OCI-LY3 (cell line): ENCODE measurements around the gene ZNF577.

Experiments used
- H2AFZ ChIP-seq: fragments of 200-600, 300-600 bp; shearing (Covaris generic); 2 replicates; pipeline ENCODE4 v1.6.0; 2014; ENCODE audit warnings: antibody characterized with exemption, low read depth, low read length
- H3K27ac ChIP-seq: fragments of 200-600, 300-600 bp; sonication (generic); 2 replicates; pipeline ENCODE4 v1.5.1; 2014; ENCODE audit warnings: mild to moderate bottlenecking, low read length, moderate library complexity, mixed read lengths
- H3K27me3 ChIP-seq: fragments of 200-600, 300-600 bp; sonication (generic); 2 replicates; pipeline ENCODE4 v1.6.1; 2014; ENCODE audit warnings: low read depth, low read length, mixed read lengths
- H3K36me3 ChIP-seq: fragments of 200-600, 300-600 bp; sonication (generic); replicated peaks from 2 replicates; pipeline ENCODE3; 2014; ENCODE audit warnings: low read depth, low read length, mixed read lengths
- H3K4me1 ChIP-seq: fragments of 300-600, 200-600 bp; sonication (generic); 2 replicates; pipeline ENCODE4 v1.6.1; 2014; ENCODE audit warnings: low read length, mixed read lengths
- H3K4me2 ChIP-seq: fragments of 200-600, 300-600 bp; sonication (generic); 2 replicates; pipeline ENCODE4 v1.6.1; 2014; ENCODE audit warnings: low read length, mixed read lengths
- H3K4me3 ChIP-seq: fragments of 300-600, 200-600 bp; sonication (generic); 2 replicates; pipeline ENCODE4 v1.5.1; 2014; ENCODE audit warnings: antibody characterized with exemption, mild to moderate bottlenecking, low read length, moderate library complexity
- H3K79me2 ChIP-seq: fragments of 300-600, 200-600 bp; shearing (Covaris generic); 2 replicates; pipeline ENCODE4 v1.6.1; 2014; ENCODE audit warnings: mild to moderate bottlenecking, low read length, mixed read lengths
- H3K9ac ChIP-seq: fragments of 300-600, 200-600 bp; shearing (Covaris generic); 2 replicates; pipeline ENCODE4 v1.6.0; 2014; ENCODE audit warnings: mild to moderate bottlenecking, low read length, moderate library complexity
- H3K9me3 ChIP-seq: fragments of 200-600, 300-600 bp; shearing (Covaris generic); 2 replicates; pipeline ENCODE4 v1.6.1; 2014; ENCODE audit warnings: low read length, mixed read lengths; ENCODE audit not compliant: insufficient read depth
- H4K20me1 ChIP-seq: fragments of 200-600, 300-600 bp; sonication (generic); 2 replicates; pipeline ENCODE4 v1.6.1; 2016; ENCODE audit warnings: low read length, mixed read lengths; ENCODE audit not compliant: insufficient read depth
- CTCF ChIP-seq: fragments of 200-600, 300-600 bp; sonication (generic); IDR thresholded peaks from 2 replicates; pipeline ENCODE4 v1.5.1; 2014; ENCODE audit warnings: antibody characterized with exemption, low read length, low read depth
- EZH2phosphoT487 ChIP-seq: fragments of 200-600 bp; shearing (Covaris generic); IDR thresholded peaks from 2 replicates; pipeline ENCODE4 v1.6.1; 2018; ENCODE audit warnings: antibody characterized with exemption, mixed run types, low read depth

ZNF577 gene

DNA sequence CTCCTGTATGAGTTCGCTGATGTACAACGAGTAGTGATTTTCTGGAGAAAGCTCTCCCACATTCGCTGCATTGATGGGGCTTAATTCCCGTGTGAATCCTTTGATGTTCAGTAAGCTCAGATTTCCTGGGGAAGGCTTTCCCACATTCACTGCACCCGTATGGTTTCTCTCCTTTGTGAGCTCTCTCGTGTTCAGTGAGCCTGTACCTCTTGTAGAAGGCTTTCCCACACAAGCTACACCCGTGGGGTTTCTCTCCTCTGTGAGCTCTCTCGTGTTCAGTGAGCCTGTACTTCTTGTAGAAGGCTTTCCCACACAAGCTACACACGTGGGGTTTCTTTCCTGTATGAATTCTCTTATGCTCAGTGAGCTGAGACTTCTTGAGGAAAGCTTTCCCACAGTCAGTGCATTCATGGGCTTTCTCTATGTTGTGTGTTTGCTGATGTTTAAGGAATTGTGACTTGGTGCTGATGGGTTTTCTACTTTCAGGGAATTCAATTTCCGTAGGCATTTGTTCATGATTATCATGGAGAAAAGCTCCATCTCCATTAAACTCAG lies 3.5 kb upstream of the ZNF577 start:
- Histone ChIP-seq H3K9ac (no peak overlapping the region), H3K36me3 (peaks cover 51% of the 10 kb centered on the region), H2AFZ (no peak overlapping the region), H3K4me3 (no peak overlapping the region), H3K27me3 (no peaks in the 10 kb centered on the region), H4K20me1 (no peaks in the 10 kb centered on the region), H3K9me3 (peaks cover 44% of the 10 kb centered on the region), H3K79me2 (no peaks in the 10 kb centered on the region), H3K27ac (no peak overlapping the region), H3K4me2 (no peak overlapping the region), H3K4me1 (no peaks in the 10 kb centered on the region)
- TF ChIP-seq EZH2phosphoT487 (no peak), CTCF (no peak)

DNA sequence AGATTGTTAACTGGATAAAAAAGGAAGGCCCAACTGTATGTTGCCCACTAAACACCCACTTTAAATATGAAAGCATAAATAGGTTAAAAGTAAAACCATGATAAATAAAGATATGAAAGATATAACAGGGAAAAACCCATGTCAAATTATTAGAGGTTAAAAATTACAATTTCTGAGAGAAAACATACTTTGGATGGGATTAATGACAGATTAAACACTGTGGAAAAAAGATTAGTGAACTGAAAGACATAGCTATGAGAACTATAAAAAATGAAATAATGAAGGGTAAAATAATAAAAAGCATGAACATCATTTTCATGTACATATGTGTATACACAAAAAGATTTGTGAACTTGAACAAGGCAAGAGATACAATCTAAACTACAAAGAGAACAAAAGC lies 2.2 kb upstream of the ZNF577 start:
- no peak for TF ChIP-seq EZH2phosphoT487
- no peak for TF ChIP-seq CTCF
- Histone ChIP-seq H3K9me3 (peaks cover 51% of the 10 kb centered on the region), H3K36me3 (peaks cover 47% of the 10 kb centered on the region)

DNA sequence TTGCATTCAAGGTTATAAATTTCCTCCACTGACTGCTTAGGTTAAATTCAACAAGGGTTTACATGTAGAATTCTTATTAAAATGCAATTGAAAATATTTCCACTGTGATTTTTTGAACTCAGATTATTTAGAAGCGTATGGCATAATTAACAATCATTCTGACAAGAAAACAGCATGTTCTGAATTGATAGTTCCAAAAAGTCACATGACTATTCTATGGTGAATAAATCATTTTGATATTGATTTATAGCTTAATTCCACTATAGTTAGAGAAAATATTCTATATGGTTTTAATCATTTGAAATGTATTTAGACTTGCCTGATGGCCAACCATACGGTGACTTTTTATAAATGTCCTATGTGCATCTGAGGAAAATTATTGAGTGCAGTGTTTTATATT lies 3.0 kb downstream of the ZNF577 start:
- Histone ChIP-seq H3K9ac (no peak overlapping the region), H3K27ac (no peak overlapping the region), H3K36me3 (peaks cover 27% of the 10 kb centered on the region), H4K20me1 (no peaks in the 10 kb centered on the region), H3K4me3 (no peak overlapping the region), H3K27me3 (no peaks in the 10 kb centered on the region), H3K79me2 (no peaks in the 10 kb centered on the region), H3K4me2 (no peak overlapping the region), H3K4me1 (no peaks in the 10 kb centered on the region), H3K9me3 (peaks cover 33% of the 10 kb centered on the region), H2AFZ (no peak overlapping the region)
- TF ChIP-seq CTCF: no peak
- no peak for TF ChIP-seq EZH2phosphoT487

More for the DNA sequence above, 2.2 kb upstream of the ZNF577 start:
- no peaks in the 10 kb centered on the region for H3K27me3 ChIP-seq
- no peak overlapping the region for H2AFZ ChIP-seq
- H3K27ac ChIP-seq: no peak overlapping the region
- H3K4me2 ChIP-seq: no peak overlapping the region
- H3K4me1 ChIP-seq: no peaks in the 10 kb centered on the region
- H3K79me2 ChIP-seq: no peaks in the 10 kb centered on the region
- no peaks in the 10 kb centered on the region for H4K20me1 ChIP-seq
- no peak overlapping the region for H3K4me3 ChIP-seq
- no peak overlapping the region for H3K9ac ChIP-seq

- Histone ChIP-seq H3K9ac (no peak overlapping the region), H2AFZ (no peak overlapping the region), H3K36me3 (peaks cover 19% of the 10 kb centered on the region)
Measured at GRCh38 chr19:51882518-51882917, 5.2 kb downstream of the ZNF577 start.

More at GRCh38 chr19:51882518-51882917, 5.2 kb downstream of the ZNF577 start:
- Histone ChIP-seq H3K4me2 (no peak overlapping the region), H3K4me3 (no peak overlapping the region), H3K9me3 (peaks cover 28% of the 10 kb centered on the region), H3K27me3 (no peaks in the 10 kb centered on the region), H3K27ac (no peak overlapping the region), H4K20me1 (no peaks in the 10 kb centered on the region), H3K79me2 (no peaks in the 10 kb centered on the region), H3K4me1 (no peaks in the 10 kb centered on the region)
- no peak for TF ChIP-seq EZH2phosphoT487
- no peak for TF ChIP-seq CTCF
